GM12865 (cell line): ENCODE results near the gene VENTX.

Experiments
- DNase-seq: peaks from one replicate; pipeline ENCODE4 v3.0.0; 2010; ENCODE audit warnings: low read depth
- H3K4me3 ChIP-seq: 2 replicates; pipeline ENCODE4 v1.5.1; 2011; ENCODE audit warnings: mild to moderate bottlenecking, low read depth, low read length, control low read depth
- CTCF ChIP-seq: IDR thresholded peaks from 2 replicates; pipeline ENCODE4 v1.5.1; 2011; ENCODE audit warnings: low read length, control low read depth, low read depth, inconsistent platforms; ENCODE audit not compliant: insufficient read depth; ENCODE audit errors: missing control alignments

The VENTX gene

GRCh38 chr10:133211959-133212852 is 25.4 kb upstream of the VENTX start:
- no peak for TF ChIP-seq CTCF
- no peak for DNase-seq
- H3K4me3 ChIP-seq, result no peak overlapping the region

- no peak overlapping the region for H3K4me3 ChIP-seq
- no peak for DNase-seq
- TF ChIP-seq CTCF, result no peak
Observed at GRCh38 chr10:133212853-133213494, 24.7 kb upstream of the VENTX start.

GRCh38 chr10:133213641-133214467 is 23.8 kb upstream of the VENTX start:
- DNase-seq, result no peak
- no peak overlapping the region for H3K4me3 ChIP-seq
- TF ChIP-seq CTCF, result no peak

GRCh38 chr10:133214468-133215410 is 22.9 kb upstream of the VENTX start:
- DNase-seq, result no peak
- TF ChIP-seq CTCF, result no peak
- no peak overlapping the region for H3K4me3 ChIP-seq

- no peak for DNase-seq
- no peak overlapping the region for H3K4me3 ChIP-seq
- TF ChIP-seq CTCF, result no peak
Observed at GRCh38 chr10:133215586-133215985, 22.1 kb upstream of the VENTX start.

- TF ChIP-seq CTCF, result no peak
- DNase-seq, result no peak
- H3K4me3 ChIP-seq, result no peak overlapping the region
Observed at GRCh38 chr10:133216776-133217175, 20.9 kb upstream of the VENTX start.
